H1 (cell line): ENCODE results near the gene CRADD. TPM values are rescaled to one million over a fixed set of nuclear protein-coding genes. Genes with fewer than 3 reads are reported as not detected.

Experiments
- EGR1 ChIP-seq: IDR thresholded peaks from 2 replicates; pipeline ENCODE4 v1.6.1; 2011; ENCODE audit warnings: low read depth, low read length, borderline replicate concordance
- EP300 ChIP-seq, 2 experiments: IDR thresholded peaks; 1 replicate in 1 of 2; 2 replicates in 1 of 2; pipeline ENCODE4 v1.6.1; 2011 to 2012; ENCODE audit warnings: low read depth in 2 of 2, low read length in 2 of 2, mild to moderate bottlenecking in 2 of 2, borderline replicate concordance in 1 of 2, inconsistent platforms in 1 of 2, moderate library complexity in 1 of 2
- NRF1 ChIP-seq: IDR thresholded peaks from 2 replicates; pipeline ENCODE4 v1.6.1; 2011; ENCODE audit warnings: mild to moderate bottlenecking, low read depth, low read length, improper control_type of control experiment
- RXRA ChIP-seq: IDR thresholded peaks from 2 replicates; pipeline ENCODE4 v1.6.1; 2011; ENCODE audit warnings: low read depth, mild to moderate bottlenecking, low read length, moderate library complexity; ENCODE audit not compliant: insufficient read depth
- SP2 ChIP-seq: IDR thresholded peaks from 2 replicates; pipeline ENCODE4 v1.6.1; 2012; ENCODE audit warnings: mild to moderate bottlenecking, low read length, inconsistent platforms
- polyA plus RNA-seq, 7 experiments: library from polyadenylated mRNA; depleted of rRNA in 3 of 7; stranded (reverse) in 5 of 7; unstranded in 2 of 7; fragments of >200 nt in 5 of 7; fragments of 200-250 nt in 2 of 7; gene quantifications; 1 replicate in 5 of 7; 2 replicates in 1 of 7; 4 replicates in 1 of 7; pipeline versions ENCODE4 v1.2.1 to v1.2.3, GENCODE V29; 2011 to 2013; ENCODE audit warnings: missing spikeins in 2 of 7, mixed read lengths in 2 of 7
- total RNA-seq: library from RNA; stranded (reverse); fragmentation: NEBNext Ultra II Directional; extraction: Animal tissue kit (Norgen Biotek cat#: 25700); gene quantifications from 2 replicates; pipeline ENCODE4 v1.2.1, GENCODE V29; 2021

Gene CRADD
- total and polyA plus RNA-seq, 2 of the 8 experiments (the other 6 are each of a cell fraction or from before 2014, with no cell fraction given), result 8.1 to 15.4 TPM

DNA sequence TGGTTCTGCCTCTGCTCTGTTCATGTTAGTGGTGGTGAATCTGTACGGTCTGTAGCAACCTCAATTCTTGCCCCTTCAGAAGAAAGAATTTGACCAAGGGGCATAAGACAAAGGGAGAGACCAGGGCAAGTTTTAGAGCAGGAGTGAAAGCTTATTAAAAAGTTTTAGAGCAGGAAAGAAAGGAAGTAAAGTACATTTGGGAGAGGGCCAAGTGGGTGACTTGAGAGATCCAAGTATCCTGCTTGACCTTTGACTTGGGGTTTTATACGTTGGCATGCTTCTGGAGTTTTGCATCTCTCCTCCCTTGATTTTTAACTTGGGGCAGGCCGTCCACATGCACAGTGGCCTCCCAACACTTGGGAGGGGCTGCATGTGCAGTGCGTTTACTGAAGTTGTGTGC, 225.0 kb downstream of the CRADD start (continued):
- TF ChIP-seq EGR1 (no peak), EP300 (IDR thresholded peaks at IDR 0.05; ENCODE audit: borderline replicate concordance in 1 of 2, low read depth in 2 of 2, low read length in 2 of 2) (no peak), SP2 (no peak), RXRA (no peak), NRF1 (no peak)
- TF ChIP-seq, all 59 proteins: peak for 0
